ENCODE measurements around the gene ZNF888.
"Not testable (repeated sequence)": the region's sequence is repeated elsewhere in the genome, so short reads cannot be mapped to it uniquely, and the experiment has no call there.

Gene ZNF888

GRCh38 chr19:52922841-52923777 lies at the start of gene ZNF888:
ZNF888 (minus strand) TSS chr19:52923428; CDS start chr19:52917873, 5,555 bp downstream.
- no peak for DNase-seq

GRCh38 chr19:52967772-52968171 lies 44.5 kb upstream of the ZNF888 start:
- DNase-seq = no peak

- DNase-seq = no peak
Measured at GRCh38 chr19:52963247-52963618, 40.0 kb upstream of the ZNF888 start.

- peak; percentile 4 for DNase-seq
Measured at GRCh38 chr19:52962394-52963246, 39.4 kb upstream of the ZNF888 start, which contains the start of gene ZNF816. ZNF816 (minus strand) TSS chr19:52962881; CDS start chr19:52956089, 6,792 bp downstream.

- no peak for DNase-seq
Measured at GRCh38 chr19:52961981-52962380, 38.8 kb upstream of the ZNF888 start.

GRCh38 chr19:52959613-52960295 lies 36.5 kb upstream of the ZNF888 start:
- DNase-seq = no peak

- no peak for DNase-seq
Measured at GRCh38 chr19:52957591-52957990, 34.4 kb upstream of the ZNF888 start.

- no peak for DNase-seq
Measured at GRCh38 chr19:52956917-52957316, 33.7 kb upstream of the ZNF888 start.

GRCh38 chr19:52949422-52949821 lies 26.2 kb upstream of the ZNF888 start:
- no peak for DNase-seq

GRCh38 chr19:52948025-52948770 lies 25.0 kb upstream of the ZNF888 start:
- DNase-seq = no peak

GRCh38 chr19:52946322-52947310 lies 23.4 kb upstream of the ZNF888 start:
- no peak for DNase-seq

- no peak for DNase-seq
Measured at GRCh38 chr19:52945652-52946321, 22.6 kb upstream of the ZNF888 start.

- DNase-seq = not testable (repeated sequence)
Measured at GRCh38 chr19:52944703-52945493, 21.7 kb upstream of the ZNF888 start.

GRCh38 chr19:52943884-52944643 lies 20.8 kb upstream of the ZNF888 start:
- DNase-seq = no peak

GRCh38 chr19:52943134-52943883 lies 20.1 kb upstream of the ZNF888 start:
- no peak for DNase-seq

- DNase-seq = no peak
Measured at GRCh38 chr19:52942386-52943133, 19.3 kb upstream of the ZNF888 start.

- DNase-seq = no peak
Measured at GRCh38 chr19:52941941-52942385, 18.7 kb upstream of the ZNF888 start.
